ELF-1 (cell line): ENCODE measurements around the gene TOP3B.
A peak's percentile ranks its signal among the peaks of the same experiment; 100 is the strongest.

ENCODE experiments used
- DNase-seq: peaks from one replicate; pipeline ENCODE4 v3.0.0-alpha.2; 2016; ENCODE audit warnings: low read depth, low spot score

The TOP3B gene, protein sequence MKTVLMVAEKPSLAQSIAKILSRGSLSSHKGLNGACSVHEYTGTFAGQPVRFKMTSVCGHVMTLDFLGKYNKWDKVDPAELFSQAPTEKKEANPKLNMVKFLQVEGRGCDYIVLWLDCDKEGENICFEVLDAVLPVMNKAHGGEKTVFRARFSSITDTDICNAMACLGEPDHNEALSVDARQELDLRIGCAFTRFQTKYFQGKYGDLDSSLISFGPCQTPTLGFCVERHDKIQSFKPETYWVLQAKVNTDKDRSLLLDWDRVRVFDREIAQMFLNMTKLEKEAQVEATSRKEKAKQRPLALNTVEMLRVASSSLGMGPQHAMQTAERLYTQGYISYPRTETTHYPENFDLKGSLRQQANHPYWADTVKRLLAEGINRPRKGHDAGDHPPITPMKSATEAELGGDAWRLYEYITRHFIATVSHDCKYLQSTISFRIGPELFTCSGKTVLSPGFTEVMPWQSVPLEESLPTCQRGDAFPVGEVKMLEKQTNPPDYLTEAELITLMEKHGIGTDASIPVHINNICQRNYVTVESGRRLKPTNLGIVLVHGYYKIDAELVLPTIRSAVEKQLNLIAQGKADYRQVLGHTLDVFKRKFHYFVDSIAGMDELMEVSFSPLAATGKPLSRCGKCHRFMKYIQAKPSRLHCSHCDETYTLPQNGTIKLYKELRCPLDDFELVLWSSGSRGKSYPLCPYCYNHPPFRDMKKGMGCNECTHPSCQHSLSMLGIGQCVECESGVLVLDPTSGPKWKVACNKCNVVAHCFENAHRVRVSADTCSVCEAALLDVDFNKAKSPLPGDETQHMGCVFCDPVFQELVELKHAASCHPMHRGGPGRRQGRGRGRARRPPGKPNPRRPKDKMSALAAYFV

GRCh38 chr22:21982338-21982965 is at the start of gene TOP3B:
Gene TOP3B (minus strand): TSS chr22:21982787. CDS start chr22:21975709, 7,078 bp downstream.
- DNase-seq, result peak; percentile 70

- DNase-seq, result no peak
Observed at GRCh38 chr22:22031183-22031945, 48.8 kb upstream of the TOP3B start.

GRCh38 chr22:22030493-22031182 is 48.1 kb upstream of the TOP3B start:
- DNase-seq, result no peak

- DNase-seq, result no peak
Observed at GRCh38 chr22:22027955-22028354, 45.4 kb upstream of the TOP3B start.

DNA sequence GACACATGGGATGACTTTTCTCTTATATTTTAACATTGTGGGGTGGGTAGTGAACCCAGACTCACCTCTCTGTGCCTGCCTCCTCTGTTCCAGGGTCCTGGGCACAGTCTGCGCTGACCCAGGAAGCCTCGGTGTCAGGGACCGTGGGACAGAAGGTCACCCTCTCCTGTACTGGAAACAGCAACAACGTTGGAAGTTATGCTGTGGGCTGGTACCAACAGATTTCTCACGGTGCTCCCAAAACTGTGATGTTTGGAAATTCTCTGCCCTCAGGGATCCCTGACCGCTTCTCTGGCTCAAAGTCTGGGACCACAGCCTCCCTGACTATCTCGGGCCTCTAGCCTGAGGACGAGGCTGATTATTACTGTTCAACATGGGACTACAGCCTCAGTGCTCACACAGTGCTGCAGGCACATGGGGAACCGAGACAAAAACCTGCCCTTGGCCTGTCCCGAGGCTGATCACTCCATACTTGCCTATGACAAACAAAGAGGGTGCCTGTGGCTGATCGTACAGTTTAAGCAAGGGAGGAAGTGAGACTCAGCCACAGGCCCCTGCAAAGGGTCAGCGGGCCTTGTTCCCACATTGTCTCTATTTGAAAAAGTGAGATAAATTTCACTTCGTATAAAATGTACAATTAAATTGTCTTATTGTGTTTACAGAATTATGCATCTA is 43.7 kb upstream of the TOP3B start:
- DNase-seq, result no peak

DNA sequence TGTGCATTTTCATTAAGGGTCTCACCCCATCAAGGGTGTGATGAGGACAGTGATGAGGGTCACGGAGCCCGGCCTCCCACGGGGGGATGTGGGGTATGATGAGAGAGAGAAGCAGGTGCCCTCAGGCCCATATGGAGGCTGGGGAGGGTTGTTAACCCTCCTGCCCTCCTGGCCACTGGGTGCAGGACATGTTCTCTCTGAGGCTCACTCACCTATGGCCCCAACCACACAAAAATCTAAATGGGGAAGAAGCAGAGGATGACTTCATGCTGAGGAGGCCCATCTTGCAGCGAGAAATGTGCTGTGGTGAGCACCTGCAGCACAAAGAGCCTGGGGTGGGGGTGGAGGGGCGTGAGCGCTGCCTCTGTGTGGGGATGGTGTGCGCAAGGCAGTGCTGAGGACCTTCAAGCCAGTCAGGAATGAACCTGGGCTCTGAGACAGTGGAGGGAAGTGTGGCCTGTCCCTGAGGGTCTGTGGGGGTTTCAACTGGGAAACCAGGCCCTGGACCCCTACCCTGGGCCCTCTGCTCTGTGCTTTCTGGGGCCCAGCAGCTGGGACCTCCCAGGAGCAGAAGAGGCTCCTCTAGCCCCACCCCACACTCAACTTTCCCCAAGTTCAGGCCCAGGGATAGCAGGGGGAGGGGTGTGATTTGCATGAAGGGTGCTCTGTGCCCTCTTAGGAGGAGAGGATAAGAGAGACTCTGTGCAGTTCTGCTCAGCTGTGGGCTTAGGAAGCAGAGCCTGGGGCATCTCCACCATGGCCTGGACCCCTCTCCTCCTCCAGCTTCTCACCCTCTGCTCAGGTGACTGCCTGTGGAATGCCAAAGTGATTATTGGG is 43.0 kb upstream of the TOP3B start:
- DNase-seq, result no peak

DNA sequence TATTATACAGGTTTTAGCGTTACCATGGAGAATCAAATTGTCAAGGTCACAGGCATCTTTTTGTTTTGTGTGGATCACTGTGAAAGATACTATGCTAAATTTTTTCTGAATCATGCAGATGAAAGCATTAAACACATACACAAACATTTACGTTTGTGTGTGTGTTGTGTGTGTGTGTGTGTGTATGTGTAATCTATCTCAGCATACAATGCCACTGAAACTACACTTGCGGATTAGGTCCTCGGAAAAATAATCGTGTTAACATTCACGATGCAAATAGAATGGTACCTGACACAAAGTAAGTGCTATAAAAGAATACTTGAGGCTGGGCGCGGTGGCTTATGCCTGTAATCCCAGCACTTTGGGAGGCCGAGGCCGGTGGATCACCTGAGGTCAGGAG is 41.9 kb upstream of the TOP3B start:
- DNase-seq, result no peak

DNA sequence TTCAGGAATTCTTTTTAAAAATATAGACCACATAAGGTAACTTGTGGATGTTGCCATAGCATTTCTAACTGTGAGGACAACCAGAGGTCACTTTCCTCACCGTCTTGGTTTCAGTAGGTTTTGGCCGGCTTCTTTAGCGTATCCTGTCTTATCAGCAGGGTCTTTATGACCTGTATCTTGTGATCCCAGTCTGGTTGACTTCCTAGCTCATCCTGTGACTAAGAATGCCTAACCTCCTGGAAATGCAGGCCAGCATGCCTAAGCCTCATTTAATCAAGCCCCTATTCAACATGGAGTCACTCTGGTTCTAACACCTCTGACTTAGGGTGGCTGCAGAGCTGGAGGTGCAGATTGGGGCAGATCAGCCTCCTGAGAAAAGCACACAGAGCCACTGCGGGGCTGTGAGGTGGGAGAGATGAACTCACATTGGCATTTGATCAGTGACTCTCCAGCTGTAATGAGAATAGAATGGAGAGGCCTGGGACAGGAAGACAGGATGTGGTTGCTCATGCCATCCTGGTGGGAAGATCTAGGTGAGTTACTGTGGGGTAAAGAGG is 41.1 kb upstream of the TOP3B start:
- no peak for DNase-seq

- DNase-seq, result no peak
Observed at GRCh38 chr22:22022947-22023534, 40.5 kb upstream of the TOP3B start.

- DNase-seq, result peak; percentile 30
Observed at GRCh38 chr22:22022255-22022840, 39.8 kb upstream of the TOP3B start.

GRCh38 chr22:22021162-22021750 is 38.7 kb upstream of the TOP3B start:
- DNase-seq, result peak; percentile 43

DNA sequence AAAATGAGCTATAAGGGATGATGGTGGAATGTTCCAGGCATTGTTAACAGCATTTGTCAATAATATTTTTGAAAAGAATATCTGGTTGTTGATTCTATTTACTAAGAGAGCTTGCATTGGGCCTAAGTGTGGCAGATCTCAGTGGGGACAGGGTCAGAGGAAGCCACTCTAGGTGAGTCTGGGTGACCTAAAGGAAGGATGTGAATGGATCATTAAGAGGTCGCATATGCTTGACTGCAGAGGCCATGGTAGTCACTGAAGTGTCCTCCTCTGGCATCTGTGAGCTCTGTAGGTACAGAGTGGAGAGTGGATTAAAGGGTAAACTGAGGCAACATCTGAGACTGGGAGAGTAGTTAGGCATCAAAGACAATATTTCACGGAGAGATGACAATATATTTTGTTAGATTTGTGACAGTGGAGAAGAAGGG is 37.9 kb upstream of the TOP3B start:
- no peak for DNase-seq

- DNase-seq, result no peak
Observed at GRCh38 chr22:22019659-22020424, 37.3 kb upstream of the TOP3B start.

DNA sequence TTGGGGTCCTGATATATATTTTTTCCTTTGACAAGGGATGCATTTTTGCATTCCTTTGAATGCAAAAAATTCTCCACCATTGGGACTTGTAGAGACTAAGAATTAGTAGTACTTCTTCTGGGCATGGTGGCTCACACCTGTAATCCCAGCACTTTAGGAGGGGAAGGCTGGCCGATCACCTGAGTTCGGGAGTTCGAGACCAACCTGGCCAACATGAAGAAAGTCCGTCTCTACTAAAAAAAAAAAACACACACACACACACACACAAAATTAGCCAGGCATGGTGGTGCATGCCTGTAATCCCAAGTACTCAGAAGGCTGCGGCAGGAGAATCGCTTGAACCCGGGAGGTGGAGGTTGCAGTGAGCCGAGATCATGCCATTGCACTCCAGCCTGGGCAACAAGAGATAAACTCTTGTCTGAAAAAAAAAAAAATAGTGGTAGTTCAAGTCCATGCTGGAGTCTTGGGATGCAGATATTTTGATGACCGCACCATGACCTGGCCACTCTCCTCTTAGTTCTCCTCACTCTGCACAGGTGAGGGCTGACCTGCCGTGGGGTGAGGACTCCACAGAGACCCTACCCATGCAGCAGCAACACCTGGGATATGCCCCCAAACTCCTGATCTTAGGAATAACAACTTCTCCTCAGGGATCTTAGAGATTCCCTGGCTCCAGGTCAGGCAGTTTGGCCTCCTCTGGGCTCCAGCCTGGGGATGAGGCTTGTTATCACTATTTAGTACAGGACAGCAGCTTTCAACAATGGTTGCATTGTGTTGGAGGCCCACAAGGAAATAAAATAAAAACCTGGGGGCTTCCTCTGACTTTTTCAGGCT is 36.5 kb upstream of the TOP3B start:
- DNase-seq, result no peak

DNA sequence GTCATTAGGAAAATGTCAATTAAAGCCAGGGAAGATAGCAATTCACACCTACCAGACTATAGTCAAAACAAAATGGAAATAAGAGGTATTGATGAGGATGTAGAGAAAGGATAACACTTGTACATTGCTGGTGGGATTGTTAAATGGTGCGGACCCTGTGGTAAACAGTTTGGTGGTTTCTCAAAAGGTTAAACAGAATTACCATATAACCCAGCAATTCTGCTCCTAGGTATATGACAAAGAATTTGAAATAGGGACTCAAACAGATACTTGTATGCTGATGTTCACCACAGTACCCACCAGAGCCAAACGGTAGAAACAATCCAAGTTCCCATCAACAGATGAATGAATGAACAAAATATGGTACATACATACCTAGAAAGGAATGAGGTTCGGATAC is 33.0 kb upstream of the TOP3B start:
- DNase-seq, result no peak

DNA sequence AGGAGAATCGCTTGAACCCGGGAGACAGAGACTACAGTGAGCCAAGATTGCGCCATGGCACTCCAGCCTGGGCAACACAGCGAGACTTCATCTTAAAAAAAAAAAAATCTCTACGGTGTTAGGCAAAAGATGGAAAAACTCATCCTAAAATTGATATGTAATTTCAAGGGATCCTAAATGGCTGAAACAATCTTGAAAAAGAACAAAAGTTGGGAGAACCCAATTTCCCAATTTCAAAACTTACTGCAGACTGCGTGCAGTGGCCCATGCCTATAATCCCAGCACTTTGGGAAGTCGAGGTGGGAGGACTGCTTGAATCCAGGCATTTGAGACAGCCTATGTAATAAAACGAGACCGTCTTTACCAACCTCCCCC is 31.7 kb upstream of the TOP3B start:
- no peak for DNase-seq
